ENCODE data around the gene CLCN4.

CLCN4 gene

DNA sequence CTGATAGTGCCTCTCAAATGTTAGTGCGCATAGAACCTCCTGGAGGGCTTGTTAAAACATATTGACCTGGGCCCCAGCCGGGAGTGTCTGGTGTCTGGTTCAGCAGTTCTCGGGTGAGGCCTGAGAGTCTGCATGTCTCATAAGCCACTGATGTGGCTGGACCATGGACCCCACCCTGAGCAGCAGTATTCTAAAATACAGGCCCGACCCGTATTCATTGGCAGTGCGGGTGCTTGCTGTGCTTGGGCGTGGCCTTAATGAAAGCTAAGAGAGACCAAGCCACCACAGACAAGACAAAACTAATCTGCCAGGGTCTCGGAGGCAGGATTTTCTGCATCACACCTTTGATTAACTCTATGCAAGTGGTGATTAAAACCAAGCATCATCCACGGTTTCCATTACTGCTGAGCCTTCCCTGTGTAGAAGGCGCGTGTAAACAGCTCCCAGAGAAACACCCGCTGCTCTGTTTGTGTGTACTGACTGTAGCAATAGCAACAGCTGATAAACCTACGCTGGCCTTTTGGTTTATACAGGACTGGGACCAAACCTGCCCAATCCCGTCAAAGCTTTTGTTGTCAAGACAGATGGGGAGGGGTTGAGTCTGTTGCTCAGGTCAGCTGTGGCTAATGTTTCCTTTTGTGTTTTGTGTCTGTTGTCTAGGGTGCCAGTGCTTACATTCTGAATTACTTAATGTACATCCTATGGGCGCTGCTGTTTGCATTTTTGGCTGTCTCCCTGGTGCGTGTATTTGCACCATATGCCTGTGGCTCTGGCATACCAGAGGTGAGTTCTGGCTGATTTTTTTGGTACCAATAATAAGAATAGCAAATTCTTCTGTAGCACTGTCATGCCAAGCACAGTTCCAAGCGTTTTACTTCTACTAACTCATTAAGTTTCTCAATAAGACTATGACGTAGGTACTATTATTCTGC, 40.8 kb downstream of the CLCN4 start:
- DNase-seq (ENCODE audit: low spot score): no peak

DNA sequence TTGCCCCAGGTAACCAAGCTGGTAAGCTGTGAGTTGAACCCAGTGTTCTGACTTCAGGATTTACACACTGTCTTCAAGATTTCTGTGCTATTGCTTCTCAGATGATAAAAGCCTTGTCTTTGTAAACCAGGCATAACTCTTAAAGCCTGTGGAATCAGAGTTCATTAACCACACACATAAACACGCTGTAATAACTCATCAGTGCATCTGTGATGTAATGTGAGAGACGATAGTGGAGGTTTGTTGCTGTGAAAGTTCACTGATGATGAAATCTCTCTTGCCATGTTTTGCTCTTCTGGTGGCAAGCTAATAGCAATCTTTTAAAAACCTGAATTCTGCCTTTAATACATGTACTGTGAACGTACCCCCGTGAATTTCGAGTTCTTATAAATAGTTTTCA, 41.5 kb downstream of the CLCN4 start:
- DNase-seq (ENCODE audit: low spot score): no peak

DNA sequence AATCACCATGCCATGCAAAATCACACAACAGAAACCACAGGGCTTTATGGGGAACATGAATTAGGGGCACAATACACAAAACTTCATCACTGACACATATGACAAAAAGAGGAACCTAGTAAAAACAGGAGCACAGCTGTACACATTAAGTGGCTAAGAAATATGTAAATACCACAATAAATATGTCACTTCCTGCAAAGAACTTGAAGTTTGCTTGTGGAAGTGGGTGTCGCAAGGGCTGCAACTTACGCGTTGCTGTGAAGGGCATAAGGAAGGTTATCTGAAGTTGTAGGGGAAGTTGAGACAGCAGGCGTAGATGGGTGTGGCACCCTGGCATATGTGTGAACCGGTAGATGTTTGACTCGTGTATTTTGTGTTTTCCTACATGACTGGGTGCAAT, 42.4 kb downstream of the CLCN4 start:
- no peak for DNase-seq (ENCODE audit: low spot score)

DNA sequence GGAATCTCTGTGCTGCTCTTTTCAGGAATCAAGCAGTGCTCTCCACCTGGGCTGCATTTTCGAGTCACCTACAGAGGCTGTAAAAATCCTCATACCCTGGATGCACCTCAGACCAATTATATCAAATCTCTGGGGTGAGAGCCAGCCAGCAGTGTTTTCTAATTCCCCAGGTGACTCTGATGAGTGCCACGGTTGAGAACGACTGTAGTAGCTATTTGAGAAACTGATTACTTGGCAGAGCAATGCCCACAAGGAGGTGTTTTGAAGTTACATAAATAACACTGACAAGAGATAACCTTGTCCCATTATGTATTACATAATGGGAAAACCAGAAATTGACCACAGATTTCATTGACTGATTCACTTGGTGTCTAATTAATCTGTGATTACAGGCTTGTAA, 46.8 kb downstream of the CLCN4 start:
- DNase-seq (ENCODE audit: low spot score): no peak

DNA sequence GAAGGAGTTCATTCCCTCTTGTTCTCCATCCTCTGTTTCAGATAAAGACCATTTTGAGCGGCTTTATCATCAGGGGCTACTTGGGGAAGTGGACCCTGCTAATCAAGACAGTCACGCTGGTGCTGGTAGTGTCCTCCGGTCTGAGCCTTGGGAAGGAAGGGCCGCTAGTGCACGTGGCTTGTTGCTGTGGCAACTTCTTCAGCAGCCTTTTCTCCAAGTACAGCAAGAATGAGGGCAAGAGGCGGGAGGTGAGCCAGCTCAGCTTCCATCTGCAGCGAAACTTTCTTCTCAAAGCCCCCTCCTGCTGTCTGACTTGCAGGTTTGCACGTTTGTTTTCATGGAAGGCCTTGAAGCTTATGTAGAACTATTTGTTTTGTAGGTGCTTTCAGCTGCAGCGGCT, 49.5 kb downstream of the CLCN4 start:
- no peak for DNase-seq (ENCODE audit: low spot score)

DNA sequence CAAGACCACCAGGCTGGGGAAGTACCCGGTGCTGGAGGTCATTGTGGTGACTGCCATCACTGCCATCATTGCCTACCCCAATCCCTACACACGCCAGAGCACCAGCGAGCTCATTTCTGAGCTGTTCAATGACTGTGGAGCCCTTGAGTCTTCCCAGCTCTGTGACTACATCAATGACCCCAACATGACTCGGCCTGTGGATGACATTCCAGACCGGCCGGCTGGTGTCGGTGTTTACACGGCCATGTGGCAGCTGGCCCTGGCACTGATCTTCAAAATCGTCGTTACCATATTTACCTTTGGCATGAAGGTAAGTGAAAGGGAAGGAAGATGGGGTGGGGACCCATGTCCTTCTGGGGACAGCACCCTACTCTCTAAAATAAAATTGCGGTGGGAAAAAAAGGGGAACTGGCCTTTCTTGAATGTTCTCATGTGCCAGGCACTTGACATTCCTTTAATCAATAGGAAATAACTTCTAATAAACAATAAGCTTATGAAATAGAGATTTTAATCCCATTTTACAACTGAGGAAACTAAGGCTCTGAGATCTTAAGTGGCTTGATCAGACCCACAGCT, 51.6 kb downstream of the CLCN4 start:
- DNase-seq (ENCODE audit: low spot score): no peak

DNA sequence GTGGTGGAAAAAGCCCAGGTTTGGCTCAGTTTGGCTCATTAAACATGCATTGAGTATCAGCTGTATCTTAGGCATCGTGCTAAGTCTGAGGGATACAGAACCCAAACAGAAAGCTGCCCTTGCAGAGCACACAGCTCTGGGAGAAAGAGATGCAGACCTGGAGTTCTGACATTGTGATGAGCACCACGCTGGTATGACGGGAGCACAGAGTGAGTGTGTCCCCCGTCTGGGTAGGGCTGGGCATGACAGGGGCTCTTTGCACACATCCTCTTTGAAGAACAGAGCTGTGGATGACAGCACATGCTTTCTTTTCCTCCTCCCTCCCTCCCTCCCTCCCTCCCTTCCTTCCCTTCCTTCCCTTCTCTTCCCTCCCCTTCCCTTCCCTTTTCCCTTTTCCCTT, 52.2 kb downstream of the CLCN4 start:
- no peak for DNase-seq (ENCODE audit: low spot score)

DNA sequence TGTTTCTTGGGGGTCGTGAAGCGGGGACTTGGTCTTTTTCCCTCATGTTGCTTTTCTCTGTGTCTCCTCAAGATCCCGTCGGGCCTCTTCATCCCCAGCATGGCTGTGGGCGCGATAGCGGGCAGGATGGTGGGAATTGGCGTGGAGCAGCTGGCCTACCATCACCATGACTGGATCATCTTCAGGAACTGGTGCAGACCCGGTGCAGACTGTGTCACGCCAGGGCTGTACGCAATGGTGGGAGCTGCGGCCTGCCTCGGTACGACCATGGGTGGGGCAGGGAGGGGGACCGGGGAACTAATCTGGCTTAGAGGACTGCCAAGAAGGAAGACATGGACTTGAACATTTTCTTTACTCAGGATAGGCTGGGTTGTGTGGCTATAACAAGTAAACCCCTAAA, 55.6 kb downstream of the CLCN4 start:
- no peak for DNase-seq (ENCODE audit: low spot score)

DNA sequence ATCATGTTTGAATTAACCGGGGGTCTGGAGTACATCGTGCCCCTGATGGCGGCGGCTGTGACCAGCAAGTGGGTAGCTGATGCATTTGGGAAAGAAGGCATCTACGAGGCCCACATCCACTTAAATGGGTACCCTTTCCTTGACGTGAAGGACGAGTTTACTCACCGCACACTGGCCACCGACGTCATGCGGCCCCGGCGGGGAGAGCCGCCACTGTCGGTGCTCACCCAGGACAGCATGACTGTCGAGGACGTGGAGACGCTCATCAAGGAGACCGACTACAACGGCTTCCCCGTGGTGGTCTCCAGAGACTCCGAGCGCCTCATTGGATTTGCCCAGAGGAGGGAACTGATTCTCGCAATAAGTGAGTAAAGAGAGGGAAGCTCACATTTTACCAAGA, 56.9 kb downstream of the CLCN4 start:
- DNase-seq (ENCODE audit: low spot score): no peak

DNA sequence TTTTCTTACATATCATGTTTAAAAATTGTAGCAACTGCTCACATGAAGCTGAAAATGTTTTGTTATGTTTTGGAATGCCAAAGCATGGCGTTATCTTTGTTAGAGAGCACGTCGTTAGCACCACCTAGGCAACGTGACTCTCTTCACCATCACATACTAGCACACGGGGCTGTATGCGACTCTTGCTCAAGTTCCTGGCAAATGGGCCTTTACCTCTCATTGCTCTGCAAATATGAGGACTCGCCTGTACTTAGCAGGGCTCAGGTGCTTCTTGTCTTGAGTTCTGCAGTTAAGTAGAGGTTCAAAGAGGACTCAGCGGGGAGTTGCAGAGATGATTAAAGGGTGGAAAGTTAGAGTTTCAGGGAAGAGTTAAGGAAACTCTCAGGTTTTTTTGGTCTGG, 59.4 kb downstream of the CLCN4 start:
- DNase-seq (ENCODE audit: low spot score): no peak

DNA sequence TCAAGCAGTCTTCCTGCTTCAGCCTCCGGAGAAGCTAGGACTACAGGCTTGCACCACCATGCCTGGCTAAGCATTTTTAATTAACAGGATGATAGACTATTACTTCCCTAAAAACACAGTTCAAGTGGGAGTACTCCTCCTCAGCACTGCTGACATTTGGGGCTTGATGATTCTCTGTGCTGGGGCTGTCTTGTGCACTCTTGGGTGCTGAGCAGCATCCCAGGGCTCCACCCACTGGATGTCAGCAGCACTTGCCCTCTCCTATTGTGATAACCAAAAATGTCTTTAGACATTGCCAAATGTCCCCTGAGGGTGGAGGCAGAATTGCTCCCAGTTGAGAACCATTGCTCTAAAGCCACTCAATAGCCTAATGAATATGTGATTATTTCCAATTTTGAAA, 60.4 kb downstream of the CLCN4 start:
- DNase-seq (ENCODE audit: low spot score): peak; percentile 27

DNA sequence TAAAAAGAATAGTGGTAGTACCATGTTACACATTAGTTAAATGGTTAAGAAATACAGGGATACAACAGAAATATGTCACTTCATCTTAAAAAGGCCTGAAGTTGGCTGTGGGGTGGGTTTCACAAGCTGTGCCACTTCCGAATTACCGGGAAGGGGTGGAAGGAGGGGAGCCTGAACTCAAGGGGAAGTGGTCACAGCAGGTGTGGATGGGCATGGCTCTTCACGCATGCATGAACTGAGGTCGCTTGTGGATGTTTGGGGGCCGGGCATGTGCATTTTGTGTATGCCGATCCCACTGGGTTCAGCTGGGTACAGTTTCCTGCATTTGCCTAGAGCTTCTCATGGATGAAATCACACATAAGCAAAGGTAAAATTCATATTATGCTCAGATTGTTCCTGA, 64.9 kb downstream of the CLCN4 start:
- no peak for DNase-seq (ENCODE audit: low spot score)

DNA sequence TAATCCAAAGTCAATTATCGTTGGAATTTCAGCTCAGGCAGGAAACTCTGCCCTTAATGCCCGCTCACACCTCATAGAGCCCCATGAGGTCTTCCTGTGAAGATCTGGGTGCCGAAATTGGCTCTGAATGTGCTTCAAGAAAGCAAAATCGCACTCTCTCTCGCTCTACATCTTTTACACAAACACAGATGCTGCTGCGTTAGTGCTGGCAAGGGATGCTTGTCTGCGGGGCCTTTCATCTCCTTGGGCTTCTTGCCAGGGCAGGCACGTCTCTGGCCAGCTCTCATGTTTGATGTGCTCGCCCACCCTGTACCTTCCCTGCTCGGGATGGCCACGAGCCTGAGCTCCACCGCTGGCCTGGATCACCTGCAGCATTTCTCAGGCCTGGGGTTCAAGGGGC, 66.5 kb downstream of the CLCN4 start:
- no peak for DNase-seq (ENCODE audit: low spot score)

DNA sequence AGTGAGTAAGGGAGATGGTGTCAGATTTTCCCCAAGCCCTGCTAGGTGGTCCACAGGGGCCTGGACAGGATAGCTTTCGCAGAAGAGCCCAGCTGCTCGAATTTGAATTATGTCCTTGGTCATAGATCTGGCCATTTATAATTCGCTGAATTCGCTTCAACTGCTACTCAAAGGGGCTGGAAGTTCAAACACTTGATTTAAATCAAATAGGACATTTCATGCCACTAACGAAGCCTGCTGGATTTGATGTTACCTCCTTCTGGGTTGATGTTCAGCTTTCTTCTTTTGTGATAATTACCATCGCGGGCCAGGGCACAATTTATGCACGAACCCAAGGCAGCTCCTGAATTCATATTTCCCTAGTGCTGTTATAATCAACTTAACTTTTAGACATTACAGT, 67.0 kb downstream of the CLCN4 start:
- DNase-seq (ENCODE audit: low spot score): no peak

DNA sequence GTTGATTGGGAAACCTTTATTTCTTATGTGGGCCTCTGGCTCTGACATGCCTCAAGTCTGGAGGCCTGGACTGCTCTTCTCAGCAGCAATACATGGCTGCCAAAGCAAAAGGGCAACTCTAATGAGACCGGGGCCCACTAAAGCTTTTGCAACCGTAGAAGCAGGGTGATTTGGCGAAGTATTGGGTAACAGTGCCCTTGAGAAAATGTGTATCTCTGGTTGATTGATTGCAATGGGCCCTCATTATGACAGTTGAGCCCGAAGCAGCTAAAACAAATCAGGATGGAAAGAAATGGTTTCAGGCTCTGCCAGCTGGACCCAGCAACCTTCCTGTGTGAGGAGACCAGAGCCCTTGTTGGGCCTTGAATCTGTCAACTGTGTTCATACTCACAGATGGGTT, 73.4 kb downstream of the CLCN4 start:
- DNase-seq (ENCODE audit: low spot score): no peak

DNA sequence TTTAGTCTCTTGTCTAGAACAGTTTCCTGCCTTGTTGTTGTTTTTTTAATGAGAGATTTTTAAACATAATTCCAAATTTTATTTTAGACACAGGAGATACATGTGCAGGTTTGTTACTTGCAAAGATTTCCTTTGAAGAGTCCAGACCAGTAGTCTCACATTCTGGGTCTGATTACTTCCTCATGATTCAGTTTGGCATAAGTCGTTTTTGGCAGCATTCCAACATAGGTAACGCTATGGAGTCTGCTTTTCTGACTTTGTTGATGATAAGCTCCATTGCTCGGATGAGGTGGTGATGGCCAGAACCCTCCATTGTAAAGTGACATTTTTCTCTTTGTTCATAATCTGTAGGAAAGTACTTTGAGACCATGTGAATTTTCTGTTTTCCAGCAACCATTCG, 74.7 kb downstream of the CLCN4 start:
- no peak for DNase-seq (ENCODE audit: low spot score)

DNA sequence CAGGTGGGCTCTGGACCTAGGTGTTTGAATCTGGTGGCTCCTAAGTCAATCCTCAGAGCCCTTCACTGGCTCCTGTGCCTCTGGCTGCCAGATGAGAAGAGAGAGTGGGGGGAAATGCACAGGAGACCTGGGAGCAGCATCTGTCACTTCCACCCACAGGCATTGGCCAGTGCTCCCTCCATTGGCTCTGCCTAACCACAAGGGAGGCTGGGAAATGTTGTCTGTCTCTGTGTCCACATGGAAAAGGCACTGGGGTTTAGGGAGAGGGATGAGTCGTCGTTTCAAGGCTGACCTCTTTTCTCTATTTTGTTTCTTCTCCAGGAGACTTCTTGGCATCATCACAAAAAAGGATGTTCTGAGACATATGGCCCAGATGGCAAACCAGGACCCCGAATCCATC, 76.4 kb downstream of the CLCN4 start:
- no peak for DNase-seq (ENCODE audit: low spot score)

DNA sequence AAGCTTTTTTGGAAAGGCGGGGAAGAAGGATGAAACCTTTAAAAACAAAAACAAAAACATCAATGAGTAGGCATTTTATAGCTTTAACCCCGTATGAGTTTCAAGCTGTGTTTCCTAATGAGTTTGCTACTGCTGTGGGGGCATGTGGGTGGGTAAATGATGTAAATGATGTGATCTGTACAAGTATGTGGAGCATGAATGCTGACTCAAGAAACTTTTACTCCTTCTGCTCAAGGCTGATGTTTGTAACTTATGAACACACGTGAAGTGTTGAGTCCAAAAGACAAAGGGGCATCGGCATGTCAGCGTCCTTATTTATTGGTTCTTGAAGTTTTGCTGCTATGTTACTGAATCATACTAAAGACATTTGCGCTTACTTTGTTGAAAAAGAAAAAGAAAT, 76.9 kb downstream of the CLCN4 start:
- DNase-seq (ENCODE audit: low spot score): no peak

DNA sequence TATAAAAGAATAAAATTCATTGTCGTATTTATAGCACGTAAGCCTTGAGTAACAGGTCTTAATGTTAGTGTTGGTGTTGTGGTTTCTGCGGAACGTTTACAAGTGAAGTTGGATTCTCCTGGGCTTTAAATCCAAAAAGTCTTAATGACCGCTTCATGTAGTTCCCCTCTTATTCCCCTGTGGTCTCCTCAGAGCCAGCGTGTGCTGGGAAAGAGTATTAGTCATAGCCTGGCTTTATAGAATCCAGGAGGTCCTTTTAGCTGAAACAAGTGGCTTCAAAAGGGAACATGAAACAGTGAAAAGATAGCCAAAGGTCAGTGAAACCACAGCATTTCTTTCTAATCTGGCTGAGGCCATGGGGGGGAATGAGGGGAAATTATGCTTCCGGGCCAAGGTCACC, 79.1 kb downstream of the CLCN4 start:
- DNase-seq (ENCODE audit: low spot score): no peak

DNA sequence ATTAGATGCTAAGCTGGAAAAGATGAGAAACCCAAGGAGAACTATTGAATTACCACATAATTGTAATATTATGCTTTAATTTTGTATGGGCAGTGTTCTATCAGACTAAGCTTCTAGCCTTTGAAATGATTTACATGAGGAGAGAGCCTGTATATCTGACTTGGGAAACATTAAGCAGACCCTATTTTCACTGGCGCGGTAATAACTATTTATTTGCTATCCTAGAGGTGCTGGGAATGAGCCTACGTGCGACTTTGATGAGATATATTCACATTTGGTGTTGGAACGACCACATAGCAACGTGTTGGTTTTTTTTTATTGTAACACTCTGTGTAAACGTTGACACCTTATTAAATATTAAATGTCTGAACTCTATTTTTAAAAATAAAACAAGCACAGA, 80.5 kb downstream of the CLCN4 start:
- no peak for DNase-seq (ENCODE audit: low spot score)

DNA sequence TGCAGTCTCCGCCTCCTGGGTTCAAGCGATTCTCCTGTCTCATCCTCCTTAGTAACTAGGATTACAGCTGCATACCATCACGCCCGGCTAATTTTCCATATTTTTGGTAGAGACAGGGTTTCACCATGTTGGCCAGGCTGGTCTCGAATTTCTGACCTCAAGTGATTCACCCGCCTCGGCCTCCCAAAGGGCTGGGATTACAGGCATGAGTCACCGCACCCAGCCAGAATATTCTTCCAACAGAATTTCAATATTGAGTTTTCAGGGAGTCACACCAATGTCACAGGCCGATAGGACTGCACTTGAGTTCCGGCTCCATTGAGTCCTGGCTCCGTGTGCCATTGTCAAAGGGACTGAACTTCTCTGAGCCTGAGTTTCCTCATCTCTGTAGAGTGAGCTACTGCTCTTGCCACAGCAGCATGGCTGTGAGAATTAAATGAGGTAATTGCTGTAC, 82.9 kb downstream of the CLCN4 start:
- DNase-seq (ENCODE audit: low spot score): no peak

DNA sequence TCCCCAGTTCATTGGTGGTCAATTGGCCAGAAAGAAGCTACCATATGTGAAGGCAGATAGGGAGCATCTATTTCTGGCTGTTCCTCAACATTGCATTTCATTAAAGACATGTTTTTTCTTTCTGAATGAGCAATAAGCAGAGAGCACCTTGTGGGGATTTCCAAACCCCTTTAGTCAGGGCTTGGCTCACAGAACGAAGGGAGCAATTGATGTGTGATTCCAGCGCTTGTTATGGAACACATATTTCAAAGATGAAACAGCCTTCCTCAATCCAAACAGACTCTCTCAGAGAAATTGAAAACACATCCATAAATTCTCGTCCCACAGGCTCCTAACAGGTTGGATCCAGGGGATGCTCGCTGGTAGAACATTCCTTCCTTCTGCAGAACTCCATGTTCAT, 84.1 kb downstream of the CLCN4 start:
- DNase-seq (ENCODE audit: low spot score): no peak

DNA sequence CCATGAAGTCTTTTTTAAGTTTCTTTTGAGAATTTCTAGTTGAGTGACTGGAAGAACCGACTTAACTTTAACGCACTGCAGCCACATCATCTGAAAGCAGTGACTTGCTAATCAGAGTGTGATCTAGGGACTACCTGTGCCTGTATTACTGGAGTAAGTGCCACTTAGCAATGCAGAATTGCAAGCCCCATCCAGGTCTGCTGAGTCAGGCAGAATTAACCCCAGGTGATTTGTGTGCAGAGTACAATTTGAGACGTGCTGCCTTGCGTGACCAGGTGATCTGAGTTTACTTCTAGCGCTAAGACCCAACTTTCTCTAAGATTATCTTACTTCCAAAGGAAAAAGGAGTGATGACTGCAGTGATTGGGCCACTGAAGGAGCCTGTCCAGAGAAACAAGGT, 85.3 kb downstream of the CLCN4 start:
- DNase-seq (ENCODE audit: low spot score): no peak

DNA sequence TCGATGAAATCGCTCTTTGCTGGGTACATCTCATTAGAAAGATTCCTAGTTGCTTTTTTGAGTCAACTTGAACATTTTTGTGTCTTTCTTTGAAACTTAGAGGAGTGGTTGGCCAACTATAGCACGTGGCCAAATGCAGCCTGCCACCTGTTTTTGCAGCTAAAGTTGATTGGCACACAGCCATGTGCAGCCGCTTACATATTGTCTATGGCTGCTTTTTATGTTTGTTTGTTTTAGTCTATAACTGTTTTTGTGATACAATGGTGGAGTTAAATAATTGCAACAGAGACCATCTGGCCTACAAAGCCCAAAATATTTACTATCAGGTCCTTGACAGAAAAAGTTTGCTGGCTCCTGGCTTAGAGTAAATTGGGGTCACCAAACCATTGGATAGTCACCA, 86.3 kb downstream of the CLCN4 start:
- no peak for DNase-seq (ENCODE audit: low spot score)
